Stimulated activated naive B cell treated with anti-CD40 and anti-IgM and Interleukin-4, amounts not matched to agents 10 μg/mL and 1 μg/mL and 100 μg/mL, for 72 hours (primary cell): ENCODE data around the gene MYO5C.
A peak's percentile ranks its signal among the peaks of the same experiment; 100 is the strongest.

Experiments
- ATAC-seq, 2 donors: fragments of 150-1000 bp; cut with Tn5 transposase; replicated peaks; 2 replicates each; pipeline ENCODE4 v1.10.0; 2021; ENCODE audit warnings: moderate library complexity in 1 of 2
- DNase-seq: peaks from one replicate; pipeline ENCODE4 v3.0.0; 2021
- H3K27ac Mint-ChIP-seq: one replicate; pipeline ENCODE4 v1.8.0; 2022; ENCODE audit warnings: mild to moderate bottlenecking, mixed read lengths
- H3K27me3 Mint-ChIP-seq, 2 donors: one replicate each; pipeline ENCODE4 v1.8.0; 2022; ENCODE audit warnings: mixed read lengths in 2 of 2
- H3K36me3 Mint-ChIP-seq, 2 donors: one replicate each; pipeline ENCODE4 v1.8.0; 2022; ENCODE audit warnings: mixed read lengths in 2 of 2, mild to moderate bottlenecking in 1 of 2
- H3K4me1 Mint-ChIP-seq, 2 donors: one replicate each; pipeline ENCODE4 v1.8.0; 2022; ENCODE audit warnings: mixed read lengths in 2 of 2, mild to moderate bottlenecking in 1 of 2
- H3K4me3 Mint-ChIP-seq, 2 donors: one replicate each; pipeline ENCODE4 v1.8.0; 2022; ENCODE audit warnings: mild to moderate bottlenecking in 2 of 2, mixed read lengths in 2 of 2, moderate library complexity in 1 of 2
- H3K9me3 Mint-ChIP-seq, 2 donors: one replicate each; pipeline ENCODE4 v1.8.0; 2022; ENCODE audit warnings: mixed read lengths in 2 of 2, mild to moderate bottlenecking in 1 of 2

The MYO5C gene

GRCh38 chr15:52278135-52278534 lies 17.5 kb downstream of the MYO5C start:
- no peaks in the 10 kb centered on the region for H3K9me3 Mint-ChIP-seq
- peaks cover 3 to 6% of the 10 kb centered on the region in 2 donors for H3K27me3 Mint-ChIP-seq
- no peak overlapping the region for H3K4me3 Mint-ChIP-seq
- DNase-seq, result no peak
- H3K36me3 Mint-ChIP-seq, result no peaks in the 10 kb centered on the region
- H3K27ac Mint-ChIP-seq, result no peak overlapping the region
- no peak for ATAC-seq
- no peaks in the 10 kb centered on the region for H3K4me1 Mint-ChIP-seq

- Mint-ChIP-seq H3K27ac (no peak overlapping the region), H3K4me1 (no peaks in the 10 kb centered on the region), H3K4me3 (no peak overlapping the region), H3K27me3 (peaks cover 3 to 6% of the 10 kb centered on the region in 2 donors), H3K36me3 (no peaks in the 10 kb centered on the region), H3K9me3 (no peaks in the 10 kb centered on the region)
- no peak for ATAC-seq
- DNase-seq, result no peak
Measured at GRCh38 chr15:52277575-52277974, 18.0 kb downstream of the MYO5C start.

- no peak overlapping the region for H3K4me3 Mint-ChIP-seq
- no peak overlapping the region for H3K27ac Mint-ChIP-seq
- no peak for ATAC-seq
- H3K4me1 Mint-ChIP-seq, result no peaks in the 10 kb centered on the region
- no peaks in the 10 kb centered on the region for H3K9me3 Mint-ChIP-seq
- no peaks in the 10 kb centered on the region for H3K36me3 Mint-ChIP-seq
- peaks cover 3 to 6% of the 10 kb centered on the region in 2 donors for H3K27me3 Mint-ChIP-seq
- no peak for DNase-seq
Measured at GRCh38 chr15:52276256-52276770, 19.3 kb downstream of the MYO5C start.

- H3K4me3 Mint-ChIP-seq, result no peak overlapping the region
- H3K36me3 Mint-ChIP-seq, result no peaks in the 10 kb centered on the region
Measured at GRCh38 chr15:52263563-52264282, 31.9 kb downstream of the MYO5C start.

GRCh38 chr15:52262364-52262763 lies 33.2 kb downstream of the MYO5C start:
- no peak for DNase-seq
- H3K9me3 Mint-ChIP-seq, result no peaks in the 10 kb centered on the region
- H3K4me3 Mint-ChIP-seq, result peak overlapping the region; percentile 68 to 73
- peaks cover 28 to 32% of the 10 kb centered on the region in 2 donors for H3K4me1 Mint-ChIP-seq
- H3K27me3 Mint-ChIP-seq, result no peaks in the 10 kb centered on the region
- peak overlapping the region; percentile 97 for H3K27ac Mint-ChIP-seq
- H3K36me3 Mint-ChIP-seq, result no peaks in the 10 kb centered on the region
- ATAC-seq, result peak; percentile 10 to 12

More at GRCh38 chr15:52263563-52264282, 31.9 kb downstream of the MYO5C start:
- Mint-ChIP-seq H3K9me3 (no peaks in the 10 kb centered on the region), H3K27ac (peak overlapping the region; percentile 97), H3K4me1 (peaks cover 28 to 32% of the 10 kb centered on the region in 2 donors), H3K27me3 (no peaks in the 10 kb centered on the region)
- DNase-seq (no peak), ATAC-seq (no peak)

- peaks cover 28 to 39% of the 10 kb centered on the region in 2 donors for H3K4me1 Mint-ChIP-seq
- DNase-seq, result peak; percentile 82
Measured at GRCh38 chr15:52261498-52262242, 33.9 kb downstream of the MYO5C start.

GRCh38 chr15:52261026-52261425 lies 34.6 kb downstream of the MYO5C start:
- H3K27me3 Mint-ChIP-seq, result no peaks in the 10 kb centered on the region
- DNase-seq, result no peak
- peak overlapping the region; percentile 97 for H3K27ac Mint-ChIP-seq
- ATAC-seq, result no peak
- no peaks in the 10 kb centered on the region for H3K9me3 Mint-ChIP-seq
- no peaks in the 10 kb centered on the region for H3K36me3 Mint-ChIP-seq
- H3K4me1 Mint-ChIP-seq, result peaks cover 32 to 45% of the 10 kb centered on the region in 2 donors
- H3K4me3 Mint-ChIP-seq, result peak overlapping the region in 1 of 2 donors; percentile 73

More at GRCh38 chr15:52261498-52262242, 33.9 kb downstream of the MYO5C start:
- no peaks in the 10 kb centered on the region for H3K9me3 Mint-ChIP-seq
- peak; percentile 100 for ATAC-seq
- peak overlapping the region; percentile 68 to 73 for H3K4me3 Mint-ChIP-seq
- no peaks in the 10 kb centered on the region for H3K36me3 Mint-ChIP-seq
- H3K27me3 Mint-ChIP-seq, result no peaks in the 10 kb centered on the region
- H3K27ac Mint-ChIP-seq, result peak overlapping the region; percentile 97

- H3K36me3 Mint-ChIP-seq, result no peaks in the 10 kb centered on the region
- no peak for ATAC-seq
- H3K4me1 Mint-ChIP-seq, result peaks cover 40 to 58% of the 10 kb centered on the region in 2 donors
- no peak overlapping the region for H3K4me3 Mint-ChIP-seq
- H3K27me3 Mint-ChIP-seq, result no peaks in the 10 kb centered on the region
- no peak for DNase-seq
- H3K27ac Mint-ChIP-seq, result peak overlapping the region; percentile 44
- H3K9me3 Mint-ChIP-seq, result no peaks in the 10 kb centered on the region
Measured at GRCh38 chr15:52259503-52259902, 36.1 kb downstream of the MYO5C start.

GRCh38 chr15:52258461-52258860 lies 37.1 kb downstream of the MYO5C start:
- H3K36me3 Mint-ChIP-seq, result no peaks in the 10 kb centered on the region
- H3K27ac Mint-ChIP-seq, result no peak overlapping the region
- no peak for DNase-seq
- peaks cover 45 to 64% of the 10 kb centered on the region in 2 donors for H3K4me1 Mint-ChIP-seq
- no peaks in the 10 kb centered on the region for H3K27me3 Mint-ChIP-seq
- H3K4me3 Mint-ChIP-seq, result no peak overlapping the region
- ATAC-seq, result no peak
- H3K9me3 Mint-ChIP-seq, result no peaks in the 10 kb centered on the region

- Mint-ChIP-seq H3K36me3 (no peaks in the 10 kb centered on the region), H3K27me3 (no peaks in the 10 kb centered on the region), H3K27ac (no peak overlapping the region), H3K9me3 (no peaks in the 10 kb centered on the region), H3K4me3 (no peak overlapping the region), H3K4me1 (peaks cover 42 to 57% of the 10 kb centered on the region in 2 donors)
- no peak for ATAC-seq
- no peak for DNase-seq
Measured at GRCh38 chr15:52257734-52258062, 37.9 kb downstream of the MYO5C start.

GRCh38 chr15:52256930-52257733 lies 38.5 kb downstream of the MYO5C start:
- DNase-seq, result no peak

GRCh38 chr15:52256366-52256765 lies 39.2 kb downstream of the MYO5C start:
- peak overlapping the region; percentile 48 for H3K27ac Mint-ChIP-seq
- no peaks in the 10 kb centered on the region for H3K9me3 Mint-ChIP-seq
- peaks cover 28 to 44% of the 10 kb centered on the region in 2 donors for H3K4me1 Mint-ChIP-seq
- H3K27me3 Mint-ChIP-seq, result no peaks in the 10 kb centered on the region
- DNase-seq, result peak; percentile 64
- peak overlapping the region; percentile 62 to 68 for H3K4me3 Mint-ChIP-seq
- no peaks in the 10 kb centered on the region for H3K36me3 Mint-ChIP-seq
- ATAC-seq, result peak; percentile 55 to 61

More at GRCh38 chr15:52256930-52257733, 38.5 kb downstream of the MYO5C start:
- ATAC-seq, result no peak
- Mint-ChIP-seq H3K4me1 (peaks cover 36 to 52% of the 10 kb centered on the region in 2 donors), H3K27me3 (no peaks in the 10 kb centered on the region), H3K27ac (no peak overlapping the region), H3K4me3 (peak overlapping the region in 1 of 2 donors; percentile 41), H3K36me3 (no peaks in the 10 kb centered on the region), H3K9me3 (no peaks in the 10 kb centered on the region)

GRCh38 chr15:52255935-52256334 lies 39.7 kb downstream of the MYO5C start:
- no peak for ATAC-seq
- Mint-ChIP-seq H3K4me3 (no peak overlapping the region), H3K36me3 (no peaks in the 10 kb centered on the region), H3K9me3 (no peaks in the 10 kb centered on the region), H3K27ac (no peak overlapping the region), H3K27me3 (no peaks in the 10 kb centered on the region), H3K4me1 (peaks cover 25 to 40% of the 10 kb centered on the region in 2 donors)
- DNase-seq, result no peak

GRCh38 chr15:52255008-52255407 lies 40.6 kb downstream of the MYO5C start:
- Mint-ChIP-seq H3K4me1 (peaks cover 23 to 38% of the 10 kb centered on the region in 2 donors), H3K27me3 (no peaks in the 10 kb centered on the region), H3K36me3 (no peaks in the 10 kb centered on the region), H3K27ac (no peak overlapping the region), H3K4me3 (no peak overlapping the region), H3K9me3 (no peaks in the 10 kb centered on the region)
- no peak for DNase-seq
- ATAC-seq, result peak; percentile 40 to 51
